ENCODE data around the gene CRIP2.

Gene CRIP2, protein sequence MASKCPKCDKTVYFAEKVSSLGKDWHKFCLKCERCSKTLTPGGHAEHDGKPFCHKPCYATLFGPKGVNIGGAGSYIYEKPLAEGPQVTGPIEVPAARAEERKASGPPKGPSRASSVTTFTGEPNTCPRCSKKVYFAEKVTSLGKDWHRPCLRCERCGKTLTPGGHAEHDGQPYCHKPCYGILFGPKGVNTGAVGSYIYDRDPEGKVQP

DNA sequence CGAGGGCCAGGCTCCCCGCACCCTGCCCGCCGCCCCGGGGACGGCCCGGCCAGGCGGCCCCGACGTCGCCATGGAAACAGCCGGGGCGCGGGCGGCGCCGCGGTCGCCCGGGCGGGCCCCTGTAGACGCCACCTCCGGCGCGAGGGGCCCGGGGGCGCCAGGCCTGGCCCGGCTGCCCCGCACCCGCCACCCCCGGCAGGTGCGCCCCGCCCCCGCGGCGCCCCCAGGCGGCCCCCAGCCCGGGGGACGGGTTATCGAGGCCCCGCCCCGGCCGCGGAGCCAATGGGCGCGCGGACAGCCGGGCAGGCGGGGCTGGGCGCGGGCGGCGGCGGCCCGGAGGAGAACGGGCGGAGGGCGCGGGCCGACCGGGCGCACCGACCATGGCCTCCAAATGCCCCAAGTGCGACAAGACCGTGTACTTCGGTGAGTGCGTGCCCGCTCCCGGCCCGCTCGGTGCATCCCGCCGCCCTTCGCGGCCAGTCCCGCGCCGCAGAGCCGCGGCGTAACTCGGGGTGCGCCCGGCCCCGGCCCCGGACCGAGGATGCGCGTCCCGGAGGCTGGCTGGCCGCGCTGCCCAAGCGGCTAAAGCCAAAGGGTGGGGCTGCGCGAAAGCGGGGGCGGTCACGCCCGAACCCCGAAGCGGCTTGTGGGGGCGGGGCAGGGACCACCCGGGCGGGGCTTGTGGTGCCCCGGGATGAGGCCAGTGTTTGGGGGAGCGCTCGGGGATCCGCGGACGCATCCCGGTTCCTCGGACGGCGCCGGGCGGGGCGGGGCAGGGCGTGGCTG lies at the start of gene CRIP2:
Gene CRIP2 (plus strand): TSS at position 339 of the 786 bp plus-strand sequence. CDS start 42 bp downstream, at position 381.
- no peak for DNase-seq

DNA sequence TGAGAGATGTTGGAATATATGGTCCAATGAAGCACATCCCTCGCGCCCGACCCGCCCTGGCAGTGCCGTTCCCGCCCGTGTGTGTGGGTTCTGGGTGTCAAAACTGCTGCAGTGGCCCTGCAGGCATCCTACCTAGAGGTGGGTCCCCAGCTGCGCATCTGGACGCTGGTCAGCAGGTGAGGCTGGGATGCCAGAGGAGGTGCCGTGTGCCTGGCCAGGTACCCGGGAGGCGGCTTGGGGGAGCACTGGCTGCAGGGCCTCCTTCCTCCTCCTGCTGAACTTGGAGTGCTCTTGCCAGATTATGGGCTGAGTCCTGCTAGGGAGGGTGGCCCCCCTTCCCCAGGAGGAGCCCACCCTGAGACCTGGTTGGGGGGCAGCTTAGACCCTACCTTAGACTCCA lies 49.8 kb upstream of the CRIP2 start:
- no peak for DNase-seq

DNA sequence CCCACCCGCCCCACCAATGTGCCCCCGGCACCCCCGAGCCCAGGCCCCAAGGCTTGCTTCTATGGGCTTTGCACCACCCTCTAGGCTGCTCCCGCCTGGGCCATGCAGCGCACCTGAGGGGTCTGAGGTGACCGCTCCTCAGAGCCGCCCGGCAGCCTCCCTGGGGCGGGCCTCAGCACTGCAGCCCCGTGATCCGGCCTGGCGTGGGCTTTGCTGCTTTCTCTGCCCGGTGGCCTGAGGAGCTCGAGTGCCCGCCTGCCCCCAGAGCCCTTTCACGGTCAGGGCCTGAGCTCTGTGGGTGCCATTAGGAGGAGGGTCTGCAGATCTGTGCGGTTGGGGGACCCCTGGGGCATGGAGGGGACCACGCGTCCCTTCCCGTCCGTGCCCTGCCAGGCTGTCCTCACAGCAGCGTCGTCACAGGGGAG lies 48.8 kb upstream of the CRIP2 start:
- no peak for DNase-seq

DNA sequence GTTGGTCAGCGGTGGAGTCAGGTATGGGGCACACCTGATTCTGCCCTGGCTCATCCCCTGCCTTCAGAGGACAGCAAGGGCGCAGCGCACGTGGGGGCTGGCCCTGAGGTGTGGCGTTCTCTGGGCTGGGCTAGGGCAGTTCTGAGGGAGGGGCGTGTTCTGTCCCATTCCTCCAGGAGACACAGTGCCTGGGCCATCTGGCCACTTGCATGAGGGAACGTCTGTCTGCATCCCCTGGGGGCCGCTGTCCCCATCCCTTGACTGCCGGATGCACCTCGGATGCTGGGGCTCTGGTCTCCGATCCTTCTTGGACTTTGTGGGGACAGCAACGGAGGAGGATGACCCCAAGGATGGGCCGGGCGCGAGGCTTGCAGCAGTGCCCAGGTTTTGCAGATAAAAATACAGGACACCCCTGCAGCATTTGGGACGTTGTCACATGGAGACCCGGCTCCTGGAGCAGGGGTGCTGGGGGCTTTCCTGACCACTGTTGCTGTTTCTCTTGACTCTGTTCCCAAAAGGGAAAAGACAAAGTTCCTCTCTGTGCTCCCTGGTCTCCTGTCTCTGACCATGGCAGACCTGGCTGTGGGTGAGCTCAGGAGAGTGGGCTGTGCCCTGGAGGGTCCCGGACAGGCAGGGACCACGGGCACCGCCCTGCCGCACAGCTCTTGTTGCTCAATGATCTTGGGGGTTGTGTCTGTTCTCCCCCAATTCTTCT lies 48.0 kb upstream of the CRIP2 start:
- DNase-seq, result no peak

DNA sequence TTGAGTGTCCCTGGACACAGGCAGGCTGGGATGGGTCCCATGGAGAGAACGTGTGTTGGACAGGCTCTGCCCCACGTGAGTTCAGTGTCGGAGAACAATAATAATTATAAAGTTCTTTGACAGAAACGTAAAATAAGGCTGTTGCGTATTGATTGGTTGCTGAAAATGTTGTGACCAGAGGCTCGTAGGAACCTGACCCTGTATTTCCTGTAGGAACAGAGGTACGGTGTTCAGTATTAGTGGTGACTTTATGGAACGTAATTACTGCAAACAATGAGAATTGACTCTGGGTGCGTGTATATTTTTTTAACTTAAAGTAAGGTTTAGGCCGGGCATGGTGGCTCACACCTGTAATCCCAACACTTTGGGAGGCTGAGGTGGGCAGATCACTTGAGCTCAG lies 47.2 kb upstream of the CRIP2 start:
- DNase-seq, result no peak

DNA sequence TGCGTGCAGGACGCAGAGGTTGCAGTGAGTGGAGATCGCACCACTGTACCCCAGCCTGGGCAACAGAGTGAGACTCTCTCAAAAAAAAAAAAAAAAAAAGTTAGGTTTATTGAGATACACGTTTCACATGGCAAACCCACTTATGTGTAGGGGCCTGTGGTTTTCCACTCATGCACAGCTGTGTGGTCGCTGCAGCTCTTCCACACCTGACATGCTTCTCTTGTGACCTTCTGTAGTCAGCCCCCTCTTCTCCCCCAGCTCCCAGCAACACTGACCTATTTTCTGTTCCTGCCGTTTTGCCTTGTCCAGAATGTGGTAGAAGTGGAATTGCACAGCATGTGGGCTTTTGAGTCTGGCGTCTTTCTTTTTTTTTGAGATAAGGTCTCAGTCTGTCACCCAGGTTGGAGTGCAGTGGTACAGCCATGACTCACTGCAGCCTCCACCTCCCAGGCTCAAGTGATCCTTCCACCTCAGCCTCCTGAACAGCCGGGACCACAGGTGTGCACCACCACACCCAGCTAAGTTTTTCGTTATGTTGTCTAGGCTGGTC lies 46.6 kb upstream of the CRIP2 start:
- no peak for DNase-seq

DNA sequence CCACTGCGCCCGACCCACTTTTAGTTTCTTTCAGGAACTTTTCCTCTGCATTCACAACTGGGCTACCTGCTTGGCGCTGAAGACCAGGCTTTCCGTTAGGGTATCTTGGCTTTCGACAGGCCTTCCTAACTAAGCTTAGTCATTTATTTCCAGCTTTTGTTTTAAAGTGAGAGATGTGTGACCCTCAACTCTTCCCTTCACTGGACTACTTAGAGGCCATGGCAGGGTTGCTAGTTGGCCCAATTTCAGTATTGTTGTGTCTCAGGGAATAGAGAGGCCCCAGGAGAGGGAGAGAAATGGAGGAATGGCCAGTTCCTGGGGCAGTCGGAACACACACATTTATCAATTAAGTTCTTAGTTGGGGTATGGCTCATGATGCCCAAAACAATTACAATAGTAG lies 44.6 kb upstream of the CRIP2 start:
- DNase-seq, result no peak

DNA sequence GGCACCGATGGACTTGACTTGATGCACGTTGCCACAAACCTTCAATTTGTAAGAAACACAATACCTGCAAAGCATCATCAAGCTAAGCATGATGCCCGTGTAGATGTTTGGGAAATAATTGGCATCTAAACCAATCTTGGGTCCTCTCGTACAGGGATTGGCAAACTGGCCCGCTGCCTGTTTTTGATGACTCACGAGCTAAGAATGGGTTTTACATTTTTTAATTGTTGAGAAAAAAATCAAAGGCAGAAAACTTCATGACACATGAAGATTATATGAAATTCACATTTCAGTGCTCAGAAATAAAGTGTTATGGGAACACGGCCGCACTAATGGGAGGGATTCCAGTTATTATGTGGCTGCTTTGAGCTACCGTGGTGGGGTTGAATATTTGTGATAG lies 44.1 kb upstream of the CRIP2 start:
- no peak for DNase-seq

DNA sequence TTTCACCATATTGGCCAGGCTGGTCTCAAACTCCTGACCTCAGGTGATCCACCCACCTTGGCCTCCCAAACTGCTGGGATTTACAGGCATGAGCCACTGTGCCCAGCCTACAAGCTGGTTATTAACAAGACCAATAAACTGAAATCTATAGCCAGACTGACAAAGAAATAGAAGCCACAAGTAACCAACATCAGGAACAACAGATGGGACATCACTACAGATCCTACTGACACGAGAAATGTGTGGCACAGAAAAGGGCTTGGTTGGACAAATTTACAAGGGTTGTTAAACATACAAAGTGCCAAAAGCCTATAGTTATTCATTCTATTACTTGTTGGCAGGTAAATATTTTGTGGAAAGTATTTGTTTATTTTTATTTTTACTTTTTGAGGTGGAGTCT lies 43.4 kb upstream of the CRIP2 start:
- no peak for DNase-seq

DNA sequence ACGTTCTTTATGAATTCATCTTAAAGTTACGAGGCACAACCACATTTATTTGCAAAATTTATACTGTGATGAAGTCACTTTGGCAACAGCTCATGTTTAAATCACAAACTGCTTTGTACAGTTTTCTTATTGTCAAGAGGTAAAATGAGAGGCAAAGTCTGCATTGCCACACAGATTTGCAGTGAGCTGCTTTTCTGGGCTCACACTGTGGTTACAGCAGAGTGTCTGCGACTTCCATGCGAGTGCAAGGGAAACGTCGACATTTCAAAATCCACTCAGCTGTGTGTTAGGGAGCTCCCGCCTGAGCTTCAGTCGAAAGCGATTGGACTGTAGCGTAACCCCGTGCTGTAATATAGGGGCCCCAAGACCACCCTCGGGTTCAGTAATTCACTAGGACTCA lies 42.0 kb upstream of the CRIP2 start:
- DNase-seq, result no peak

DNA sequence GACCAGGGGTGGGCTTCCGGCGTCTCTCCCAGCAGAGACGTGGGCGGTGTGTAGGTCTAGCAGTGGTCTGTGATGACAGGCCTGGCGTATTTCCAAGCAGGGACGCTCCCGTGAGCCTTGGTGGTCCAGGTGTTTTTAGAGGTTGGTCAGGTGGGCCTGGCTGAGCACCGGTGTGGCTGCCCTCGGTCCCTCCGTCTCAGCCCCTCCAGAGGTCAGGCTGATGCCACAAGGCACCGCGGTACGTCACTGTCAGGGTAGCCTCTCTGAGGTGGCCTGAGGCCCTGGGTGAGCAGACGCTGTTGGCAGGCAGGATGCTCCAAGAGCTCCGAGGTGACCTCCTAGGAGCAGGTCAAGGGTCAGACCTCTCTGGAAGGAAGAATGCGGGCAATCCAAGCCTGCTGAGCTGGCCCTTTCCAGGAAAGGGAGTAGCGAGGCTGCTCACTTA lies 41.4 kb upstream of the CRIP2 start:
- no peak for DNase-seq

DNA sequence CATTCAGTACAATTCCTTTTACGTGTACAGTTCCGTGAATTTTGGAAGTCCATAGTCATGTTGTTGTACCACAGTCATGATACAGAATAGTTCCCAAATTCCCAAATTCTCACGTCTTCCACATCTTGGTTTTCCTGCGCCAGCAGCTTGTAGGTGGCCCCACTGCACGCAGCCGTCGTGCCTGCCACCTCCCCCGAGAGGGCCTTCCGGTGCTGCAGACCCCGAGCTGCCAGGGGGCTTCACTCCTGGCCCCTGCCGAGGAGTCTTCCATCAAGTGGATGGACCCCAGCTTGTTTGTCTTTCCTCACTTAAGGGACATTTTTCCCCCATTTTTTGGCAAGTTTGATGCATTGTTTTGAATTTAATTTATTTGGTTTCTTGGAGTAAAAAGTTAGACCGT lies 38.2 kb upstream of the CRIP2 start:
- no peak for DNase-seq

DNA sequence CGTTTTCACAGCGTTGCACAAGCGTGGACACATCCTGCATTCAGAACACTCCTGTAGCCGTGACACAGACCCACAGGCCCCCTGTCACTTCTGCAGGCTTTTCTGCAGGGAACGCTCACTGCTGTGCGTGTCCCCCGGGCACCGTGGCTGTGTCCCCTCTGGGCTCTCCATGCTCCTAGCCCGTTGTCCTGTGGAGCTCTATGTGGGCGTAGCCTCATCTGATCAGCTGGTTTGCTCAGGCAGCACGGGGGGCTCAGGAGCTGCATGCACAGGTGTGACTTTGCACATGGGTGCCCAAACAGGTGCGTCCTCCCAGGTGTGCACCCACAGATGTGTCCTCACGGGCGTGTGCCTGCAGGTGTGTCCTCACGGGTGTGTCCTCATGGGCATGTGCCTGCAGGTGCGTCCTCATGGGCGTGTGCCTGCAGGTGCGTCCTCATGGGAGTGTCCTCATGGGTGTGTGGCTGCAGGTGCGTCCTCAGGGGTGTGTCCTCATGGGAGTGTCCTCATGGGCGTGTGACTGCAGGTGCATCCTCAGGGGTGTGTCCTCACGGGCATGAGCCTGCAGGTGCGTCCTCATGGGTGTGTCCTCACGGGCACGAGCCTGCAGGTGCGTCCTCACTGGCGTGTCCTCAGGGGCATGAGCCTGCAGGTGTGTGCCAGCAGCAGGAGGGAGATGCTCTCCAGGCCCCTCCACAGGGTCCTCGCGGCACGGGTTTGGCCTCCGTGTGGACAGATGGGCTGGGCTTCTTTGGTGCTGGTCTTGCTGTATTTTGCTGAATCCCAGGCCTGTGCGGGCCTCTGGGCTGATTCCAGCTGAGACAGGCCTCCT lies 37.5 kb upstream of the CRIP2 start:
- no peak for DNase-seq

DNA sequence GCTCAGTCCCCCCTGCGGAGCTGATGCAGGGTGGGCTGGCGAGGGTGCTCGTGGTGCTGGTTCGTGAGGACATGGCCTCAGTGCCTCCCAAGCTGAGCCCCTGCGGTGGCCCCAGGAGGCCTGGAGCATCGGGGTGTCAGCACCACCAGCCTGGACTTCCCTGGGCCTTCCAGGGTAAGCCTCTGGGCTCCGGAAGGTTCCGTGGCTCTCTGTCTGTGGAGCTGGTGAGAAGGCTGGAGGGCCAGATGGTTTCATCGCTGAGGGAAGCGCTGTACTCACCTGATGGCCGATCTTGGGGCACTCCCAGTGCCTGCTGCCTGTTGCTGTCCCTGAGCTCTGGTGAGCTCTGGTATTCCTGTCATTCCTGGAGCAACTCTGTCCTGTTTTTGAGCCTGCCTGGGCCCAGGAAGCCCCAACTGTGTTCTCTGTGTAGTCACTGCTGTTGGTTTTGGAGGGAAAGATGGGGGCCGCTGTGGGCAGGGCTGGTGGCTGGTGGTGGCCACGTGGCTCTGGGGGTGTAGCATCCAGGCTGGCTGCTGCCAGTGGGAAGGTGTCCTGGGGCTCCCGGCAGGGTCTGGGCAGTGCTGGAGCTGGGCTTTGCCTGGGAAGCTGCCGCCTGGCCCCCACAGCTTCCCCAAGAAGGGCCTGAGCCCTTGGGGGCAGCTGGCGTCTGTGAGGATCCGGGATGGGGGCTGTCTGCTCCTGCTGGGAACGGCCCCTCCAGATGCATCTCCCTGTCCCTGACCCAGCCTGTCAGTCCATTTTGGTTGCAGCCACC lies 36.7 kb upstream of the CRIP2 start:
- DNase-seq, result no peak

DNA sequence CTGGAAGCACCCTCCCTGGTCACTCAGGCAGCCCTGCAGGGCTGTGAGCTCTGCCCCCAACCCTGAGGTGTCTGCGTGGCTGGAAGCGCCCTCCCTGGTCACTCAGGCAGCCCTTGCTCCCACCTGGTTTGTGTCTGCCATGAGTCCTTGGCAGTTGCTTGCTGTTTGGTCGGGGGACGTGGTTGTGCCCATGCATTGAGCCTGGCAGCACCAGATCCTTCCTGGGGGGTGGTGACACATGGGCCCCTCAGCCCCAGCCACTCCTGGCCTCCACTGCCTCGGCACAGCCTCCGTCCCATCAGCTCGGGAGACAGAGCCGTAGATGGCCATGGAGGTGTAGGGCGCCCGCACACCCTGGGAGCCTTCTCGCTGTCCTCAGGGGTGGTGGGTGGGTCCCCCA lies 35.4 kb upstream of the CRIP2 start:
- no peak for DNase-seq

DNA sequence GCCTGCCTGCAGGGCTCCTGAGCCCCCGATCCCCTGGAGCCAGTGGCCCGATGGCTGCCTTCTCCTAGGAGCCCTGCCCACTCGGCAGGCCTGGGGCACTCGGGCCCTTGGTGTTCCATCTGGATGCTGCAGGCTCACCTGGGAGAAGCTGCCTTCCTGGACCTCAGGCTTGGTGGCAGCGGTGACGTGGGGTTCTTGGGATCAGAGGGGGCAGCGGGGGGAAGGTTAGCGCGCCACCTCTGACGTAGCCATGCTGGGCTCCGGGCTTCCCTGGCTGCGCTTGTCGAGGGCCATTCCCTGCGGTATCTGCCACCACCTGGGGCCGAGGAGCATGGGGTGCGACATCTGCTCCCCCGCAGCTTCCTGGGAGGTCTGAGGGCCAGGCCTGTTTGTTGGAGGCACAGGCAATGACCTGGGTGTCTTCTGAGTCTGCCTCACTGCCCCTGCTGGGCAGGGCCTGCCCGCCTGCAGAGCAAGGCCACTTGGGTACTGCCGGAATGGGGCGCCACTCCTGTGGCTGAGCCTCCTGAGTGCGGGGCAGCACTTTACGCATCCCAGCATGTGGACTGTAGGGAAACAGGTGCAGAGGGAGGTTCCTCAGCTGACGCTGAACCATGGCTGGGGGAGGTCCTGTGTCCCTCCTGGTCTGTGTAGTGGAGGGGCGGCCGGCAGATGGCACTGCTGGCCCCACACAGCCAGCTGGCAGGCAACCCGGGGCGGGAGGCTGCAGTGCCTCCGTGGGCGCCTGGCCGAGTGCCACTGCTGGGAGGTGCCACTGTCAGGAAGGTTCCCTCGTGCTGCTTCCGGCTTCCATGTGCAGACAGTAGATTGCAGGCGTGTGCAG lies 34.7 kb upstream of the CRIP2 start:
- no peak for DNase-seq

DNA sequence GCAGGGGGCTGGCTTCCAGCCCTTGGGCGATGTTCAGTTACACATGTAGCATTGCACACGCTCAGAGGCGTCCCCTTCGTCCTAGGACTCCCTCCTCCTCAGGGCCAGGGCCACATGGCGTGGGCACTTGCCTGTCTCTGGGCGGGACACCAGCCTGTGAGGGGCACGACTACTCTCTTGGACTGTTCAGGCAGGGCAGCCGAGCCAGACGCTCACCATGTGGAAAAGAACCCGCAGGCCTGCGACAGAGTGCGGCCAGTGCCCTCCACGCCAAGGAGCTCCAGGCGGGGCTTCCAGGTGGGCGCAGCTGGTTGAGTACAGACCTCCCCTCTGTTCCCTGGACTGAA lies 34.1 kb upstream of the CRIP2 start:
- no peak for DNase-seq

DNA sequence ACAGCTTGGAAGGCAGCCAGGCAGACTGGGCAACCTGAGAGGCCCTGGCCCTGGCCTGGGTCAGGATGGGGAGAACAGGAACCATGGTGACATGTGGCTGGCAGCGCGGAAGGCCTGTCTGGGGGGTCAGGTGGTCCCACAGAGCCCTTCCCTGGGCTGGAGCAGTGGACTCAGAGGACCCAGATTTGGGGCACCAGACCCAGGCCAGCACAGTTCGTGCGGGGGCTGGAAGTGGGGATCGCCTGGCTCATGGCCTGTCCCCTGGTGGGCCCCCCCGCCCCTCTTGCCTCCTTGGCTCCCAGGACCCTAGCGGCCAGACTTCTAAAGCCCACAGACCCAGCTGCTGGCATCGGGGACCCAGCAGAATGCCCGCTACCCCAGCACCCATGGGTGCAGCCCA lies 33.6 kb upstream of the CRIP2 start:
- DNase-seq, result no peak

DNA sequence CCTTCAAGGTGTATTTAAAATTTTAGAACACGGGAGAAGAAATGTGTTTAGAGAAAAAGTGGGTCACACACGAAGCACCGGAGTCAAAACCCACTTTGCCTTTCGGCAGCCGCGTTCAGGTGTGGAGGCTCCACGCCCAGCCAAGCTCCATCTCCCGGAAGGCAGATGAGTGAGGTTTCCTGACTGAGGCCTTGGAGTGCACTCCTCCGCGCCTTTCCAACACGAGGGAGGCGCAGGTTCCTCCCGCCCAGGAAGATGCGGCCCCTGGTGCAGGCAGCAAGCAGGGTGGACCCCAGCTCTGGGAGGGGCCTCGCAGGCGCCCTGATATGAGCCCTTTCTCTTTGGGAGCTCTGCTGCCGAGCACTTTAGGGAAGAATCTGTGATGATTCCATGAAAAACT lies 32.5 kb upstream of the CRIP2 start:
- DNase-seq, result no peak

DNA sequence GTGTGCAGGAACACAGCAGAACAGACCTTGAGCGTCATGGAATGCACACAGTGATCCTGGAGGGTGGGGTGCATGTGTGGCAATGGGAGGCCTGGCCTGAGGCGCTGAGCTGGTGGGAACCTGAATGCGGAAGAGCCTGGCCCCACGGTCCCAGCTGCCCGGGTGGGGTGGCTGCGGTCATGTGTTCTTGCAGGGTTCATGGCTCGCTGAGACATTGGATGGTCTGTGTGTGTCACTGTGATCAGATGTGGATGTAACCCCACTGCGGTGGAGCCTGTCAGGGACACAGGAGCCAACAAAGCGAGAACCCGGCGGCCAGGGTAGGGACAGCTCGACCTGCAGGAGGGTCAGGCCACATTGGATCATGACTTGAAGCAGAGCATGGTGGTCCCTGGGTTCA lies 31.8 kb upstream of the CRIP2 start:
- DNase-seq, result no peak

DNA sequence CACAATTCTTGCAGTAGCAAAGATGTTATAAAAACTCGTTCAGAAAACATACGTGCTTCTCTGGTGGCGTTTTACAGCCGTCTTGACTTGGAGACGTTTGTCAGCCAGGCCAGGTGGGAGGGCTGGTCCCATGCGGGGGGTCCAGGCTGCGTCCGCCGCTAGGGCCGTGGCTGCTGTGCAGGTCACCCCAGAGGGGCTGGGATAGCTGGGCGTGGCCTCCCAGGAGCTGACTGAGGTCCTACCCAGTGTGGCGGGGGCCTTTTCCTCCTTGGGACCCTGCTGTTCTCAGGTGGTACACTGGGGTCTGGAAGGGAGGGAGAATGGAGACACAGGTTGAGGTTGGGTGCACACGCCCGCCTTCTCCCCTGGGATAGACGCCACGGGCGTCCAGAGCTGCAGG lies 29.8 kb upstream of the CRIP2 start:
- no peak for DNase-seq

Data from activated T-cell treated with anti-CD3 and anti-CD28 coated beads for 4 hours (primary cell).